ENCODE measurements around the gene EXOC1. TPM values are rescaled to one million over a fixed set of nuclear protein-coding genes. Genes with fewer than 3 reads are reported as not detected.
A peak's percentile ranks its signal among the peaks of the same experiment; 100 is the strongest.

Gene EXOC1
- total and polyA plus RNA-seq, 9 donors = 14.6 to 32.7 (median 24.1) TPM

- WGBS, 3 donors = 91 to 95% (median 93%) methylated on average over 3 of the region's 3 CpGs
- Histone ChIP-seq H3K9me3 (no peaks in the 10 kb centered on the region), H3K27me3 (no peaks in the 10 kb centered on the region), H3K36me3 (no peaks in the 10 kb centered on the region), H3K4me3 (no peak overlapping the region), H3K27ac (no peak overlapping the region), H3K4me1 (ENCODE audit: insufficient read depth) (no peaks in the 10 kb centered on the region)
- no peak for TF ChIP-seq CTCF (IDR thresholded peaks at IDR 0.05)
- no peak for TF ChIP-seq POLR2A (IDR thresholded peaks at IDR 0.05)
- no peak for TF ChIP-seq EP300 (IDR thresholded peaks at IDR 0.05)
- no peak for DNase-seq
- intact Hi-C loops (cut with DNase I) = no loop called here
These were observed 35.8 kb upstream of the EXOC1 start for GRCh38 chr4:55817691-55818090.

GRCh38 chr4:55819634-55820033, 33.8 kb upstream of the EXOC1 start, which contains the start of gene EXOC1L:
EXOC1L (plus strand) TSS chr4:55819790; CDS start chr4:55820027, 237 bp downstream.
- TF ChIP-seq CTCF (IDR thresholded peaks at IDR 0.05) (no peak), POLR2A (IDR thresholded peaks at IDR 0.05) (no peak), EP300 (IDR thresholded peaks at IDR 0.05) (no peak)
- DNase-seq = peak in 4 of 5 donors; percentile 7 to 33 (median 14)
- intact Hi-C loops (cut with DNase I) = no loop called here
- Histone ChIP-seq H3K27ac (no peak within 1 kb of the TSS), H3K4me1 (ENCODE audit: insufficient read depth) (no peaks in the 10 kb centered on the region), H3K4me3 (no peak within 1 kb of the TSS), H3K36me3 (no peaks in the 10 kb centered on the region), H3K27me3 (no peaks in the 10 kb centered on the region), H3K9me3 (no peaks in the 10 kb centered on the region)
- WGBS, 3 donors = 1 to 9% (median 4%) methylated on average over 13 of the region's 13 CpGs

- WGBS, 3 donors = 13 to 32% (median 16%) methylated on average over 2 of the region's 2 CpGs
- intact Hi-C loops (cut with DNase I) = no loop called here
- no peak for DNase-seq
- no peaks in the 10 kb centered on the region for H3K4me1 ChIP-seq (ENCODE audit: insufficient read depth)
- H3K36me3 ChIP-seq = no peaks in the 10 kb centered on the region
- H3K4me3 ChIP-seq = no peak overlapping the region
- TF ChIP-seq CTCF (IDR thresholded peaks at IDR 0.05) (no peak), EP300 (IDR thresholded peaks at IDR 0.05) (no peak), POLR2A (IDR thresholded peaks at IDR 0.05) (no peak)
- H3K27ac ChIP-seq = no peak overlapping the region
- H3K9me3 ChIP-seq = no peaks in the 10 kb centered on the region
- no peaks in the 10 kb centered on the region for H3K27me3 ChIP-seq
These were observed 33.2 kb upstream of the EXOC1 start for GRCh38 chr4:55820279-55820678.

GRCh38 chr4:55822329-55822728, 31.1 kb upstream of the EXOC1 start:
- Histone ChIP-seq H3K36me3 (no peaks in the 10 kb centered on the region), H3K27ac (no peak overlapping the region), H3K4me1 (ENCODE audit: insufficient read depth) (no peaks in the 10 kb centered on the region), H3K27me3 (no peaks in the 10 kb centered on the region), H3K9me3 (no peaks in the 10 kb centered on the region), H3K4me3 (no peak overlapping the region)
- intact Hi-C loops (cut with DNase I) = no loop called here
- no peak for TF ChIP-seq EP300 (IDR thresholded peaks at IDR 0.05)
- TF ChIP-seq CTCF (IDR thresholded peaks at IDR 0.05) = no peak
- TF ChIP-seq POLR2A (IDR thresholded peaks at IDR 0.05) = no peak
- 92 to 93% (median 93%) methylated on average over 3 of the region's 3 CpGs for WGBS, 3 donors
- no peak for DNase-seq

All from ovary (tissue), 9 donors.